ENCODE data around the gene ATXN2. TPM values are rescaled to one million over a fixed set of nuclear protein-coding genes. Genes with fewer than 3 reads are reported as not detected.

The ATXN2 gene
- total RNA-seq, 1 donor from 2014 or later, result 69.4 TPM

DNA sequence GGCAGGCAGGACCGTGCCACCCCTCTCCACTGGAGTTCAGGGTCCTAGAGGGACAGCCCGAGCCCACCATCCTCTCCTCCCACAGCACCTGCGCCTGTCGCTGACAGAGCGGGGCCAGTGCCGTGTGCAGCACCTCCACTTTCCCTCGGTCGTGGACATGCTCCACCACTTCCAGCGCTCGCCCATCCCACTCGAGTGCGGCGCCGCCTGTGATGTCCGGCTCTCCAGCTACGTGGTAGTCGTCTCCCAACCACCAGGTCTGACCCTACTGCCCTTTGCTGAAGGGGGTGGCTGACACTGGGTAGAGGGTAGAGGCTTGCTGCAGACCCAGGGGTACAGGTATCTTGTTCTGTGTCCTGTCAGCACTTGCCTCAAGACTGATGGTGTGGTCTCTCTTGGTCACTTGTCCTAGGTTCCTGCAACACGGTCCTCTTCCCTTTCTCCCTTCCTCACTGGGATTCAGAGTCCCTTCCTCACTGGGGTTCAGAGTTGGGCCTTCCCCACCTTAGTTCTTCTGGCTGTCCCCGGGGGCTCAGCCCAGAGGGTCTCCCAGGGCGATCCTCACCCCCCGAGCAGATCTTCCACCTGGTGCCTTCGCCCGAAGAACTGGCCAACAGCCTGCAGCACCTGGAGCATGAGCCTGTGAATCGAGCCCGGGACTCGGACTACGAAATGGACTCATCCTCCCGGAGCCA, 151.4 kb downstream of the ATXN2 start:
- peaks cover 81% of the 10 kb centered on the region for H3K4me1 Mint-ChIP-seq (ENCODE audit: unreplicated experiment)
- H3K4me3 Mint-ChIP-seq (ENCODE audit: unreplicated experiment), result peak overlapping the region; percentile 63
- no peaks in the 10 kb centered on the region for H3K9me3 Mint-ChIP-seq (ENCODE audit: unreplicated experiment)
- no peak for DNase-seq (ENCODE audit: low spot score)
- TF ChIP-seq, protein P1, sequence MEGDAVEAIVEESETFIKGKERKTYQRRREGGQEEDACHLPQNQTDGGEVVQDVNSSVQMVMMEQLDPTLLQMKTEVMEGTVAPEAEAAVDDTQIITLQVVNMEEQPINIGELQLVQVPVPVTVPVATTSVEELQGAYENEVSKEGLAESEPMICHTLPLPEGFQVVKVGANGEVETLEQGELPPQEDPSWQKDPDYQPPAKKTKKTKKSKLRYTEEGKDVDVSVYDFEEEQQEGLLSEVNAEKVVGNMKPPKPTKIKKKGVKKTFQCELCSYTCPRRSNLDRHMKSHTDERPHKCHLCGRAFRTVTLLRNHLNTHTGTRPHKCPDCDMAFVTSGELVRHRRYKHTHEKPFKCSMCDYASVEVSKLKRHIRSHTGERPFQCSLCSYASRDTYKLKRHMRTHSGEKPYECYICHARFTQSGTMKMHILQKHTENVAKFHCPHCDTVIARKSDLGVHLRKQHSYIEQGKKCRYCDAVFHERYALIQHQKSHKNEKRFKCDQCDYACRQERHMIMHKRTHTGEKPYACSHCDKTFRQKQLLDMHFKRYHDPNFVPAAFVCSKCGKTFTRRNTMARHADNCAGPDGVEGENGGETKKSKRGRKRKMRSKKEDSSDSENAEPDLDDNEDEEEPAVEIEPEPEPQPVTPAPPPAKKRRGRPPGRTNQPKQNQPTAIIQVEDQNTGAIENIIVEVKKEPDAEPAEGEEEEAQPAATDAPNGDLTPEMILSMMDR (IDR thresholded peaks at IDR 0.05; ENCODE audit: unreplicated experiment), result no peak
- H3K36me3 Mint-ChIP-seq (ENCODE audit: low read depth, unreplicated experiment), result peaks cover 51% of the 10 kb centered on the region
- peak overlapping the region; percentile 82 for H3K27ac Mint-ChIP-seq (ENCODE audit: unreplicated experiment)
- H3K27me3 Mint-ChIP-seq (ENCODE audit: unreplicated experiment), result peaks cover 56% of the 10 kb centered on the region

DNA sequence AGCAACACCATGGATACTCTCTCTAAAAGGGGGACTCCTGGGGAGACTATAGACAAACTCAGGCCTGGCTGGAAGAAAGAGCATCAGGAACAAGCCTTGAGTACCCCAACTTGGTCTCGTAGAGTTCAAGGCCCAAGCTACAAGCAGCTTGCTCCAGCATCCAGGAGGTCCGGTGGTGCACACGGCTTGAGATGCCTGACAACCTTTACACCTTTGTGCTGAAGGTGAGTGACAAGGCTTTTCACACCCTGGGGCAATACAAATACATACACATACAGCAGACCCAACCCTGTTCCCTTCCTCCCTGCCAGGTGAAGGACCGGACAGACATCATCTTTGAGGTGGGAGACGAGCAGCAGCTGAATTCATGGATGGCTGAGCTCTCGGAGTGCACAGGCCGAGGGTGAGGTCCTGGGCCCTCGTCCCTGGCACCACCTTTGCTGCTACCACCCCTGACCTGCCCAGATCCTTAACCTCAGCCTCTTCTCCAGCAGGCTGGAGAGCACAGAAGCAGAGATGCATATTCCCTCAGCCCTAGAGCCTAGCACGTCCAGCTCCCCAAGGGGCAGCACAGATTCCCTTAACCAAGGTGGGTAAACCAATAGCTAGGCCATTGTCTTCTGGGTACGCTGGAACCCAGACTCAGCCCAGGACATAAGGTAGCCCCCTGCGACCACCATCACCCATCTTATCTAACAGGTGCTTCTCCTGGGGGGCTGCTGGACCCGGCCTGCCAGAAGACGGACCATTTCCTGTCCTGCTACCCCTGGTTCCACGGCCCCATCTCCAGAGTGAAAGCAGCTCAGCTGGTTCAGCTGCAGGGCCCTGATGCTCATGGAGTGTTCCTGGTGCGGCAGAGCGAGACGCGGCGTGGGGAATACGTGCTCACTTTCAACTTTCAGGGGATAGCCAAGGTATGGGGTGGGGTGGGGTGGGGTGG, 152.2 kb downstream of the ATXN2 start:
- Mint-ChIP-seq H3K4me3 (ENCODE audit: unreplicated experiment) (peak overlapping the region; percentile 78), H3K27me3 (ENCODE audit: unreplicated experiment) (peaks cover 56% of the 10 kb centered on the region), H3K9me3 (ENCODE audit: unreplicated experiment) (no peaks in the 10 kb centered on the region), H3K4me1 (ENCODE audit: unreplicated experiment) (peaks cover 83% of the 10 kb centered on the region), H3K36me3 (ENCODE audit: low read depth, unreplicated experiment) (peaks cover 52% of the 10 kb centered on the region), H3K27ac (ENCODE audit: unreplicated experiment) (peak overlapping the region; percentile 96)
- peak; percentile 2 for DNase-seq (ENCODE audit: low spot score)
- TF ChIP-seq, protein P1 (IDR thresholded peaks at IDR 0.05; ENCODE audit: unreplicated experiment), result no peak

DNA sequence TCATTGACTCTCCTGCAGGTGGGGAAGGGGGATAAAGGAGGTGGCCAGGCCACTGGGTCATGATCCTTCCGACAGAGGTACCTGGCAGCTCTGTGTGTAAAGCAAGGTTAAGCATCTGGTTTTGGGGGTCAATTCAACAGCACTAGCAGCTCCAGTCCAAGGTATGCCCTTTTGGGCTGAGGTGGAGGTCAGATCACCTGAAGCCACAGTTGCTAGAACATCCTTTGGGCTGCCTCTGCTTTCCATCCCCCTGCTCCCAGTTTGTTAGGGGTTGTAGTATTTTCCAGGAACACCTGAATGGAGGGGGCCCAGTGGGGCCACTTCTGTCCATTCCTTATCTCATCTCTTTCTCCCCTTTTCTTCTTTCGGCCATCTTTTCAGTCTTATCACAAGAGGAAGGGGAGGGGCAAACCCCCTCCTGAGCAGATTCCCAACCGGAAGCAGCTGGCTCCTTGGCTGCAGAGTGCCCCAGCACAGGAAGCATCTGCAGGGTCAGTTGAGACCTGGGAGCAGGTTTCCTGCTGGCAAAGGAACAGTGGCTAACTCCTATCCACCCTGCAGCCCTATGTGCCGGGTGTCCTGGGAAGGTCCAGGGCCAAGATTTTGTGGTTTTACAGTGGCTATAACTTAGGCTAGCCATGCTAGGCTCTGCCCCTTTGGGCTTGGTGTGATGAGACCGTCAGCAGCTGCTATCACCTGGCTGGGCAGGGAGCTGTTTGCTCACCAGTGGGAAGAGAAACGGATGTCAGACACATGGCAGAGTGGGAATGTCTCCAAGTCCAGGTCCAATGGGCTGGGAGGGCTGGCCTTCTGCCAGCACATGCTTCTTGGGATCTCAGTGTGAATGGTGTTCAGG, 153.2 kb downstream of the ATXN2 start:
- Mint-ChIP-seq H3K4me1 (ENCODE audit: unreplicated experiment) (peaks cover 83% of the 10 kb centered on the region), H3K36me3 (ENCODE audit: low read depth, unreplicated experiment) (peaks cover 50% of the 10 kb centered on the region), H3K4me3 (ENCODE audit: unreplicated experiment) (peak overlapping the region; percentile 78), H3K9me3 (ENCODE audit: unreplicated experiment) (no peaks in the 10 kb centered on the region), H3K27ac (ENCODE audit: unreplicated experiment) (peak overlapping the region; percentile 96), H3K27me3 (ENCODE audit: unreplicated experiment) (peaks cover 52% of the 10 kb centered on the region)
- TF ChIP-seq, protein P1 (IDR thresholded peaks at IDR 0.05; ENCODE audit: unreplicated experiment), result no peak
- DNase-seq (ENCODE audit: low spot score), result peak; percentile 78

DNA sequence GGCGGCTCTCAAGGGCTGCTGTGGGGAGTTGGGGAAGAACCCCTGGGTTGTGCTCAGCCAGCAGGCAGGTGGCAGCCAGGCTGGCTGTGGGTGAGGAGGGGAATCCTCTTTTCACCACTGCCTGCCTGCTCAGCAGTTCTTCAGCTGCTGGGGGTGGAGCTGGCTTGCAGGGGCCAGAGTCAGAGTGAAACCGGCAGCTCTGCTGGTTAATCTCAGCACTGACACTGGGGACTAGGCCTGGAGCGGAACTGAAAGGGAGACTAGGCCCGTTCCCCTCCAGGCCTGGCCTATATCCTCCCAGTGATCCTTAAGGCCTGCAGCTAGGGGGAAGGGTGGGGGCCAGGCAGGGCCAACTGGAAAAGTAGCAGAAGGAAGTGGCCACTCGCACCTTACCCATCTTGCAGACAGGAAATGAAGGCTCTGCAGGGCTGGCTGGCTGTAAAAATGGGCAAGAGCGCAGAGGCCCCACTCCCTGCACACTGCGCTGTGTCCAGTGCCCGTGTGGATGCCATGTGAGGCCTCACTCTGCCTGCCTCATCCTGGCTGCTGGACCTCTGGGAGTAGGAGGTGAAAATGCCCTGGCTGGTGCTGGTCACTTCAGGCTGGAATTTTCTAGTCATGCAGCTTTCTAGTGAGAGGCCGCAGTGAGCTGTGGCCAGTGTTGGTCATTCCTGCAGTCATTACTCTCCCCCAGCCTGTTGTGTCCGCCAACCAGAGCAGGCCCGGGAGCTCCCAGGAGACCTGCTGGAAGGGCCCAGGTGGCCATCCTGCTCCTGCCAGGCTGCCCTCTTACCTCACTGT, 154.0 kb downstream of the ATXN2 start:
- peak overlapping the region; percentile 96 for H3K27ac Mint-ChIP-seq (ENCODE audit: unreplicated experiment)
- H3K36me3 Mint-ChIP-seq (ENCODE audit: low read depth, unreplicated experiment), result peaks cover 50% of the 10 kb centered on the region
- TF ChIP-seq, protein P1 (IDR thresholded peaks at IDR 0.05; ENCODE audit: unreplicated experiment), result no peak
- H3K27me3 Mint-ChIP-seq (ENCODE audit: unreplicated experiment), result peaks cover 46% of the 10 kb centered on the region
- no peaks in the 10 kb centered on the region for H3K9me3 Mint-ChIP-seq (ENCODE audit: unreplicated experiment)
- no peak overlapping the region for H3K4me3 Mint-ChIP-seq (ENCODE audit: unreplicated experiment)
- H3K4me1 Mint-ChIP-seq (ENCODE audit: unreplicated experiment), result peaks cover 83% of the 10 kb centered on the region
- peak; percentile 38 for DNase-seq (ENCODE audit: low spot score)

Data from endothelial cell (in vitro differentiated cells).